Heart right ventricle (tissue), 16 donors: ENCODE data around the gene CELF4. TPM values are rescaled to one million over a fixed set of nuclear protein-coding genes. Genes with fewer than 3 reads are reported as not detected.

Experiments
- ATAC-seq, 8 donors: fragments of 200-7000 bp; cut with Tn5 transposase; one replicate each; pipeline ENCODE4 v1.9.1; 2020; ENCODE audit warnings: mild to moderate bottlenecking in 8 of 8, moderate library complexity in 8 of 8, moderate number of reproducible peaks in 1 of 8
- DNase-seq, 2 donors: peaks; one replicate each; pipeline ENCODE4 v3.0.0-alpha.2; 2020
- H3K27ac ChIP-seq, 10 donors: fragments of 200-600 bp; sonication (generic) in 2 of 10; one replicate each; pipeline versions ENCODE4 v1.5.0 to v1.8.0; 2020 to 2022; ENCODE audit warnings: mild to moderate bottlenecking in 3 of 10
- H3K27me3 ChIP-seq, 7 donors: fragments of 200-600 bp; one replicate each; pipeline ENCODE4 v1.8.0; 2021 to 2022; ENCODE audit warnings: mild to moderate bottlenecking in 2 of 7
- H3K36me3 ChIP-seq, 9 donors: fragments of 200-600 bp; sonication (generic) in 1 of 9; one replicate each; pipeline versions ENCODE4 v1.5.0 to v1.8.0; 2020 to 2022; ENCODE audit warnings: mild to moderate bottlenecking in 2 of 9
- H3K4me1 ChIP-seq, 9 donors: fragments of 200-600 bp; sonication (generic) in 1 of 9; one replicate each; pipeline versions ENCODE4 v1.5.0 to v1.8.0; 2020 to 2022; ENCODE audit warnings: mild to moderate bottlenecking in 4 of 9
- H3K4me3 ChIP-seq, 10 donors: fragments of 200-600 bp; sonication (generic) in 2 of 10; one replicate each; pipeline versions ENCODE4 v1.5.0 to v1.8.0; 2020 to 2022; ENCODE audit warnings: mild to moderate bottlenecking in 7 of 10, moderate library complexity in 2 of 10
- H3K9me3 ChIP-seq, 11 donors: fragments of 200-600 bp in 10 of 11; sonication (generic) in 2 of 11; one replicate each; pipeline versions ENCODE4 v1.5.0 to v1.8.0; 2013 to 2022; ENCODE audit warnings: mild to moderate bottlenecking in 2 of 11, control low read depth in 1 of 11, moderate library complexity in 1 of 11
- CTCF ChIP-seq, 9 donors: fragments of 200-600 bp; sonication (generic) in 2 of 9; IDR thresholded peaks; one replicate each; pipeline versions ENCODE4 v1.5.0 to v1.8.0; 2021 to 2022; ENCODE audit warnings: antibody characterized with exemption in 9 of 9, mild to moderate bottlenecking in 5 of 9, moderate library complexity in 1 of 9
- WGBS, 2 donors: extraction: QIAGEN DNeasy Blood & Tissue Kit; methylation state at CpG; one replicate each; pipeline ENCODE4 v1.1.7; 2013; ENCODE audit warnings: inconsistent platforms in 1 of 2; 5-methylcytosine and 5-hydroxymethylcytosine counted together
- intact Hi-C, 10 donors: fragments of 100-400 bp; cut with DNase I; formaldehyde crosslinking; loops; one replicate each; pipeline versions ENCODE4 v1.11.1 to v1.14.2; 2022
- polyA plus RNA-seq, 2 donors: library from polyadenylated mRNA; stranded (reverse); fragments of 200-250 nt; gene quantifications; one replicate each; pipeline ENCODE4 v1.2.3, GENCODE V29; 2013
- total RNA-seq, 10 donors: library from RNA; stranded (reverse); fragmentation: NEBNext Ultra II Directional in 3 of 10; extraction: Animal tissue kit (Norgen Biotek cat#: 25700) in 3 of 10; gene quantifications; one replicate each; pipeline versions ENCODE4 v1.2.1 to v1.2.4, GENCODE V29; 2021 to 2023
- donor health status: Arrhythmogenic right ventricular cardiomyopathy.
- donor health status: ischemic (EF 13 %, LVEDD 7.1; RV severe dilation, severe dysfunction).
- donor health status: healthy with polysubstance abuse.
- donor health status: DM: no; HTN: yes; CAD: no.
- donor health status: DM: no; HTN: no; CAD: no.
- donor health status: ischemic (EF 25% LVEDD 6.9; RV normal size, moderate dysfunction).
- donor health status: ischemic (EF 25% LVEDD 5.7; RV mildly dilated, moderate dysfunction).
- donor health status: healthy.
- donor health status: DM: yes; HTN: yes; CAD: no.
- donor health status: Ischemic cardiomyopathy.
- donor health status: ischemic (EF 35%, LVEDD 5.7; RV mildly dilated, moderate dysfunction).
- donor health status: nonischemic (EF 11% LVEDD 7.7; RV severe dilation, severe dysfunction).
- donor health status: DM: yes; HTN: yes; CAD: no.
- donor health status: PGD.
- donor health status: ischemic (EF 29% LVEDD 5.4; RV normal size, mild dysfunction).
- donor health status: nonischemic (EF 23%, LVEDD 6.1; RV moderate dilation, normal function).

Gene CELF4
- total and polyA plus RNA-seq, 12 donors, result 0.07 to 1.2 (median 0.31) TPM; not detected in 1

GRCh38 chr18:37351110-37351509 is 214.5 kb downstream of the CELF4 start:
- H3K36me3 ChIP-seq, result no peaks in the 10 kb centered on the region
- 80 to 82% methylated on average over 9 of the region's 9 CpGs for WGBS, 2 donors
- ATAC-seq (no peak), DNase-seq (no peak)
- peaks cover 0 to 21% (median 7%) of the 10 kb centered on the region in 7 donors for H3K27me3 ChIP-seq
- H3K4me1 ChIP-seq, result no peaks in the 10 kb centered on the region
- no peak overlapping the region for H3K27ac ChIP-seq
- TF ChIP-seq CTCF (IDR thresholded peaks at IDR 0.05), result no peak
- intact Hi-C loops, result no loop called here
- no peaks in the 10 kb centered on the region for H3K9me3 ChIP-seq
- no peak overlapping the region for H3K4me3 ChIP-seq

- DNase-seq, result no peak
- no peak overlapping the region for H3K27ac ChIP-seq
- no peaks in the 10 kb centered on the region for H3K36me3 ChIP-seq
- ATAC-seq, result no peak
- H3K4me3 ChIP-seq, result no peak overlapping the region
- H3K27me3 ChIP-seq, result peaks cover 0 to 43% (median 30%) of the 10 kb centered on the region in 7 donors
- 66 to 83% methylated on average over 2 of the region's 2 CpGs for WGBS, 2 donors
- no peak for TF ChIP-seq CTCF (IDR thresholded peaks at IDR 0.05)
- H3K9me3 ChIP-seq, result no peaks in the 10 kb centered on the region
- no peaks in the 10 kb centered on the region for H3K4me1 ChIP-seq
- intact Hi-C loops, result no loop called here
Observed at GRCh38 chr18:37348729-37349128, 216.9 kb downstream of the CELF4 start.

GRCh38 chr18:37346048-37346447 is 219.6 kb downstream of the CELF4 start:
- no peak for TF ChIP-seq CTCF (IDR thresholded peaks at IDR 0.05)
- Histone ChIP-seq H3K27ac (no peak overlapping the region), H3K4me1 (no peaks in the 10 kb centered on the region), H3K9me3 (no peaks in the 10 kb centered on the region), H3K36me3 (no peaks in the 10 kb centered on the region), H3K27me3 (peaks cover 0 to 49% (median 34%) of the 10 kb centered on the region in 7 donors), H3K4me3 (no peak overlapping the region)
- 59 to 61% methylated on average over 3 of the region's 3 CpGs for WGBS, 2 donors
- intact Hi-C loops, result no loop called here
- DNase-seq (no peak), ATAC-seq (no peak)

DNA sequence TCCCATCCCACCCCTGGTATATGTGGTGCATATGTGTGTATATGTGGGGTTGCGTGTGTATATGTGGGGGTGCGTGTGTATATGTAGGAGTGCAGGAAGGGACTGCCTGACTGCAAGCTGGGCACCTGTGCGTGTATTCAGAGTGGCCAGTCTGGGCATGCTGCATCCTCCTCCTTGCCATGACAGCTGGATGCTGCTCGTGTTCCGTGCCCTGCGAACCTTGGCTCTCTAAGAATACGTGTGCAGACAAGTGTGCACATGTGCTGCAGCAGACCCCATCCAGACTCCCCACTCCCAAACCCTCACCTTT is 222.1 kb downstream of the CELF4 start:
- no peak for DNase-seq
- H3K27me3 ChIP-seq, result peaks cover 0 to 64% (median 34%) of the 10 kb centered on the region in 7 donors
- ATAC-seq, result no peak
- no peaks in the 10 kb centered on the region for H3K4me1 ChIP-seq
- TF ChIP-seq CTCF (IDR thresholded peaks at IDR 0.05), result peak in 1 of 9 donors; percentile 4
- no peak overlapping the region for H3K27ac ChIP-seq
- H3K36me3 ChIP-seq, result no peaks in the 10 kb centered on the region
- H3K9me3 ChIP-seq, result no peaks in the 10 kb centered on the region
- H3K4me3 ChIP-seq, result no peak overlapping the region
- WGBS, 2 donors, result 26 to 28% methylated on average over 7 of the region's 7 CpGs
- intact Hi-C loops, result loop anchor here in 6 of 10 donors (5.0 kb wide), 1 partner anchor 194 kb away; no protein-coding TSS in a partner anchor
